ENCODE measurements around the gene BIRC6. TPM values are rescaled to one million over a fixed set of nuclear protein-coding genes. Genes with fewer than 3 reads are reported as not detected.
"Not testable (repeated sequence)": the region's sequence is repeated elsewhere in the genome, so short reads cannot be mapped to it uniquely, and the experiment has no call there.

Gene BIRC6
- total RNA-seq, 1 donor from 2014 or later = 257 TPM

GRCh38 chr2:32491346-32491745 lies 134.5 kb downstream of the BIRC6 start:
- no peak for FAIRE-seq
- DNase-seq (ENCODE audit: low spot score in 2 of 2) = no peak

- FAIRE-seq = no peak
- DNase-seq (ENCODE audit: low spot score in 2 of 2) = no peak
Observed at GRCh38 chr2:32495139-32495538, 138.3 kb downstream of the BIRC6 start.

GRCh38 chr2:32496662-32497061 lies 139.8 kb downstream of the BIRC6 start:
- no peak for DNase-seq (ENCODE audit: low spot score in 2 of 2)
- FAIRE-seq = no peak

- FAIRE-seq (no peak), DNase-seq (ENCODE audit: low spot score in 2 of 2) (no peak)
Observed at GRCh38 chr2:32498306-32498705, 141.5 kb downstream of the BIRC6 start.

- FAIRE-seq (no peak), DNase-seq (ENCODE audit: low spot score in 2 of 2) (no peak)
Observed at GRCh38 chr2:32502941-32503340, 146.1 kb downstream of the BIRC6 start.

GRCh38 chr2:32504877-32505478 lies 148.2 kb downstream of the BIRC6 start:
- DNase-seq (ENCODE audit: low spot score in 2 of 2) (no peak), FAIRE-seq (no peak)

- FAIRE-seq (no peak), DNase-seq (ENCODE audit: low spot score in 2 of 2) (no peak)
Observed at GRCh38 chr2:32506446-32506845, 149.6 kb downstream of the BIRC6 start.

GRCh38 chr2:32514946-32515345 lies 158.1 kb downstream of the BIRC6 start:
- FAIRE-seq (no peak), DNase-seq (ENCODE audit: low spot score in 2 of 2) (no peak)

GRCh38 chr2:32516567-32516966 lies 159.7 kb downstream of the BIRC6 start:
- no peak for DNase-seq (ENCODE audit: low spot score in 2 of 2)
- no peak for FAIRE-seq

GRCh38 chr2:32522770-32523169 lies 165.9 kb downstream of the BIRC6 start:
- FAIRE-seq (no peak), DNase-seq (ENCODE audit: low spot score in 2 of 2) (no peak)

GRCh38 chr2:32523686-32524085 lies 166.9 kb downstream of the BIRC6 start:
- FAIRE-seq (no peak), DNase-seq (ENCODE audit: low spot score in 2 of 2) (no peak)

GRCh38 chr2:32532341-32532740 lies 175.5 kb downstream of the BIRC6 start:
- no peak for FAIRE-seq
- DNase-seq (ENCODE audit: low spot score in 2 of 2) = no peak

- no peak for FAIRE-seq
- DNase-seq (ENCODE audit: low spot score in 2 of 2) = no peak
Observed at GRCh38 chr2:32532961-32533360, 176.1 kb downstream of the BIRC6 start.

- DNase-seq (ENCODE audit: low spot score in 2 of 2) (no peak), FAIRE-seq (no peak)
Observed at GRCh38 chr2:32534831-32535230, 178.0 kb downstream of the BIRC6 start.

- FAIRE-seq (no peak), DNase-seq (ENCODE audit: low spot score in 2 of 2) (no peak)
Observed at GRCh38 chr2:32538735-32539134, 181.9 kb downstream of the BIRC6 start.

GRCh38 chr2:32552483-32552882 lies 195.7 kb downstream of the BIRC6 start:
- not testable (repeated sequence) for DNase-seq (ENCODE audit: low spot score in 2 of 2)
- peak; percentile 52 for FAIRE-seq

GRCh38 chr2:32553829-32554432 lies 197.1 kb downstream of the BIRC6 start:
- FAIRE-seq = peak; percentile 78
- peak in 1 of 2 donors; percentile 26 for DNase-seq (ENCODE audit: low spot score in 2 of 2)

- DNase-seq (ENCODE audit: low spot score in 2 of 2) (no peak), FAIRE-seq (no peak)
Observed at GRCh38 chr2:32558492-32558891, 201.7 kb downstream of the BIRC6 start.

- peak; percentile 9 to 33 for DNase-seq (ENCODE audit: low spot score in 2 of 2)
- no peak for FAIRE-seq
Observed at GRCh38 chr2:32559136-32559535, 202.3 kb downstream of the BIRC6 start.

- no peak for FAIRE-seq
- DNase-seq (ENCODE audit: low spot score in 2 of 2) = no peak
Observed at GRCh38 chr2:32562906-32563305, 206.1 kb downstream of the BIRC6 start.

GRCh38 chr2:32564417-32565035 lies 207.7 kb downstream of the BIRC6 start:
- no peak for FAIRE-seq

GRCh38 chr2:32565902-32566301 lies 209.1 kb downstream of the BIRC6 start:
- DNase-seq (ENCODE audit: low spot score in 2 of 2) = no peak
- FAIRE-seq = no peak

More at GRCh38 chr2:32564417-32565035, 207.7 kb downstream of the BIRC6 start:
- no peak for DNase-seq (ENCODE audit: low spot score in 2 of 2)

Data from frontal cortex (tissue), 4 donors.